Prostate gland (tissue), 2 donors: ENCODE measurements around the gene MUC13. TPM values are rescaled to one million over a fixed set of nuclear protein-coding genes. Genes with fewer than 3 reads are reported as not detected.

Experiments
- DNase-seq: peaks from one replicate; pipeline ENCODE4 v3.0.0-alpha.2; 2019; ENCODE audit warnings: low spot score
- H3K27ac ChIP-seq, 2 donors: fragments of 200-600 bp; sonication (generic); 2 replicates each; pipeline ENCODE4 v1.5.1; 2017 to 2019
- H3K27me3 ChIP-seq: fragments of 200-600 bp; sonication (generic); replicated peaks from 2 replicates; pipeline ENCODE4 v1.5.1; 2019; ENCODE audit not compliant: insufficient read depth
- H3K36me3 ChIP-seq, 2 donors: fragments of 200-600 bp; sonication (generic); 1 replicate in 1 of 2; 2 replicates in 1 of 2; pipeline versions ENCODE4 v1.5.1 to v1.8.1; 2017 to 2019
- H3K4me1 ChIP-seq: fragments of 200-600 bp; sonication (generic); replicated peaks from 2 replicates; pipeline ENCODE4 v1.5.1; 2019
- H3K4me3 ChIP-seq, 2 donors: fragments of 200-600 bp; sonication (generic); 2 replicates each; pipeline ENCODE4 v1.5.1; 2017 to 2019
- H3K9me3 ChIP-seq: fragments of 200-600 bp; sonication (generic); 2 replicates; pipeline ENCODE4 v1.5.1; 2017
- CTCF ChIP-seq, 4 experiments: fragments of 200-600 bp in 2 of 4; fragments of 450-650 bp in 2 of 4; sonication (generic) in 2 of 4; IDR thresholded peaks; 1 replicate in 3 of 4; 2 replicates in 1 of 4; pipeline ENCODE4 v1.5.1; 2016 to 2019; ENCODE audit warnings: antibody characterized with exemption in 4 of 4, mild to moderate bottlenecking in 2 of 4, moderate library complexity in 2 of 4
- POLR2A ChIP-seq: fragments of 450-650 bp; IDR thresholded peaks from one replicate; pipeline ENCODE4 v1.6.1; 2016; ENCODE audit warnings: antibody characterized with exemption, mild to moderate bottlenecking
- POLR2AphosphoS5 ChIP-seq: sonication (generic); formaldehyde crosslinking; IDR thresholded peaks from one replicate; pipeline ENCODE4 v1.6.1; 2017; ENCODE audit warnings: antibody characterized with exemption
- WGBS: methylation state at CpG from one replicate; pipeline ENCODE4 v1.1.5; 2018; 5-methylcytosine and 5-hydroxymethylcytosine counted together
- intact Hi-C: fragments of 100-400 bp; cut with DNase I; formaldehyde crosslinking; loops from one replicate; pipeline ENCODE4 v1.14.2; 2022
- total RNA-seq, 2 donors: library from RNA; depleted of rRNA; stranded (reverse); fragments of >200 nt; gene quantifications; one replicate each; pipeline ENCODE4 v1.1.0, GENCODE V29; 2016

MUC13 gene
- total RNA-seq, 2 donors from 2014 or later, result 1.3 to 1.5 TPM

- no peak overlapping the region for H3K27ac ChIP-seq
- no peak overlapping the region for H3K4me3 ChIP-seq
- no peaks in the 10 kb centered on the region for H3K9me3 ChIP-seq
- TF ChIP-seq CTCF (IDR thresholded peaks at IDR 0.05), result no peak
- no peak for TF ChIP-seq POLR2AphosphoS5
- no peak for TF ChIP-seq POLR2A
- 94% methylated on average over 2 of the region's 2 CpGs for WGBS
- intact Hi-C loops, result no loop called here
- H3K36me3 ChIP-seq, result no peaks in the 10 kb centered on the region
- no peaks in the 10 kb centered on the region for H3K27me3 ChIP-seq
- no peaks in the 10 kb centered on the region for H3K4me1 ChIP-seq
- DNase-seq, result no peak
These were observed 40.1 kb upstream of the MUC13 start for GRCh38 chr3:124974691-124975090.

- H3K36me3 ChIP-seq, result no peaks in the 10 kb centered on the region
- intact Hi-C loops, result no loop called here
- no peaks in the 10 kb centered on the region for H3K4me1 ChIP-seq
- TF ChIP-seq POLR2AphosphoS5 (no peak), CTCF (IDR thresholded peaks at IDR 0.05) (no peak), POLR2A (no peak)
- no peaks in the 10 kb centered on the region for H3K9me3 ChIP-seq
- no peaks in the 10 kb centered on the region for H3K27me3 ChIP-seq
- H3K4me3 ChIP-seq, result no peak overlapping the region
- no peak for DNase-seq
- H3K27ac ChIP-seq, result no peak overlapping the region
These were observed 38.7 kb upstream of the MUC13 start for GRCh38 chr3:124973290-124973689.

- H3K27me3 ChIP-seq, result no peaks in the 10 kb centered on the region
- no peaks in the 10 kb centered on the region for H3K36me3 ChIP-seq
- DNase-seq, result peak; percentile 34
- no peaks in the 10 kb centered on the region for H3K9me3 ChIP-seq
- H3K27ac ChIP-seq, result no peak overlapping the region
- no peak overlapping the region for H3K4me3 ChIP-seq
- TF ChIP-seq POLR2AphosphoS5 (peak; percentile 87), POLR2A (no peak), CTCF (IDR thresholded peaks at IDR 0.05) (no peak)
- WGBS, result 35% methylated on average over 3 of the region's 3 CpGs
- no peaks in the 10 kb centered on the region for H3K4me1 ChIP-seq
- intact Hi-C loops, result no loop called here
These were observed 37.9 kb upstream of the MUC13 start for GRCh38 chr3:124972457-124972856.

GRCh38 chr3:124969963-124970722, 35.6 kb upstream of the MUC13 start:
- no peak for DNase-seq
- H3K36me3 ChIP-seq, result no peaks in the 10 kb centered on the region
- intact Hi-C loops, result no loop called here
- 93% methylated on average over 18 of the region's 18 CpGs for WGBS
- no peak overlapping the region for H3K27ac ChIP-seq
- TF ChIP-seq POLR2AphosphoS5 (no peak), POLR2A (no peak), CTCF (IDR thresholded peaks at IDR 0.05) (no peak)
- H3K4me3 ChIP-seq, result no peak overlapping the region
- no peaks in the 10 kb centered on the region for H3K4me1 ChIP-seq
- no peaks in the 10 kb centered on the region for H3K9me3 ChIP-seq
- no peaks in the 10 kb centered on the region for H3K27me3 ChIP-seq

GRCh38 chr3:124969190-124969589, 34.6 kb upstream of the MUC13 start:
- Histone ChIP-seq H3K27ac (no peak overlapping the region), H3K4me3 (no peak overlapping the region), H3K27me3 (no peaks in the 10 kb centered on the region), H3K9me3 (no peaks in the 10 kb centered on the region), H3K36me3 (no peaks in the 10 kb centered on the region), H3K4me1 (no peaks in the 10 kb centered on the region)
- intact Hi-C loops, result no loop called here
- TF ChIP-seq POLR2A (no peak), POLR2AphosphoS5 (no peak), CTCF (IDR thresholded peaks at IDR 0.05) (no peak)
- no peak for DNase-seq
- WGBS, result 82% methylated on average over 8 of the region's 8 CpGs
